Erythroblast (primary cell): ENCODE measurements around the gene CHCHD1.

Source experiments
- GATA1 ChIP-seq: IDR thresholded peaks from 2 replicates; pipeline ENCODE4 v1.6.1; 2011; ENCODE audit warnings: low read depth, mild to moderate bottlenecking, control low read depth, low read length, moderate library complexity
- POLR2A ChIP-seq: IDR thresholded peaks from 2 replicates; pipeline ENCODE4 v1.6.1; 2011; ENCODE audit warnings: mild to moderate bottlenecking, low read length

DNA sequence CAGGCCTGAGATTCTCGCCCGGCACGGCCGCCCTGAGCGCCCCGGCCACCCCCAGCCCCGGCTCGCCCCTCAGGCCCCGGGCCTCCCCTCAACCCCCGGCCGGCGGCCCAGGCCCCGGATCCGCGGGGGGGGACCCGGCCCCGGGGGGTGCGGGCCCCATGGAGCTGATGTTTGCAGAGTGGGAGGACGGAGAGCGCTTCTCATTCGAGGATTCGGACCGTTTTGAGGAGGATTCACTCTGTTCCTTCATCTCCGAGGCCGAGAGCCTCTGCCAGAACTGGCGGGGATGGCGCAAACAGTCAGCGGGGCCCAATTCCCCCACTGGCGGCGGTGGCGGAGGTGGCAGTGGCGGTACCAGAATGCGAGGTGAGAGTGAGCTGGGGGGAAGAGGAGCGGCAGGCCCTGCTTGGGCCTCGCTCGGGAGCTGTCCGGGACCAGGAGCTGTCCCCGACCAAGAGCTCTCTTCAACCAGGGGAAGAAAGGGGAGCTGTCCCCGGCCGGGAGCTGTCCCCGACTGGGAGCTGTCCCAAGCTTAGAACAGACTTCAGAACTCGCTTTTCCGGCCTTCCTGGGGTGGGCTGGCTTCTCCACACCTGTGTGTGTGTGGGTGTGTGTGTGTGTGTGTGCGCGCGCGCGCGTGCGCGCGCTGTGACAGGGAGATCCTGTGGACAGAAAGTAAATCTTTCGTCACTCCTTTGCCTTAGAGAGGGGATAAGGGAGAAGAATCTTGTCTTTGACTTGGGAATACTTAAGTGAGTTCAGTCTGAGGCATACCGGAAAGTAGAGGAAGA lies 4.1 kb downstream of the CHCHD1 start:
- TF ChIP-seq POLR2A (no peak), GATA1 (no peak)
